Measurements from ENCODE around the gene CR2.
"Not testable (repeated sequence)": the region's sequence is repeated elsewhere in the genome, so short reads cannot be mapped to it uniquely, and the experiment has no call there.

CR2 gene

GRCh38 chr1:207428783-207429182 is 25.3 kb upstream of the CR2 start:
- H3K27ac ChIP-seq: no peak overlapping the region
- TF ChIP-seq ZFX (IDR thresholded peaks at IDR 0.05; ENCODE audit: borderline replicate concordance): no peak
- TF ChIP-seq, protein P1, sequence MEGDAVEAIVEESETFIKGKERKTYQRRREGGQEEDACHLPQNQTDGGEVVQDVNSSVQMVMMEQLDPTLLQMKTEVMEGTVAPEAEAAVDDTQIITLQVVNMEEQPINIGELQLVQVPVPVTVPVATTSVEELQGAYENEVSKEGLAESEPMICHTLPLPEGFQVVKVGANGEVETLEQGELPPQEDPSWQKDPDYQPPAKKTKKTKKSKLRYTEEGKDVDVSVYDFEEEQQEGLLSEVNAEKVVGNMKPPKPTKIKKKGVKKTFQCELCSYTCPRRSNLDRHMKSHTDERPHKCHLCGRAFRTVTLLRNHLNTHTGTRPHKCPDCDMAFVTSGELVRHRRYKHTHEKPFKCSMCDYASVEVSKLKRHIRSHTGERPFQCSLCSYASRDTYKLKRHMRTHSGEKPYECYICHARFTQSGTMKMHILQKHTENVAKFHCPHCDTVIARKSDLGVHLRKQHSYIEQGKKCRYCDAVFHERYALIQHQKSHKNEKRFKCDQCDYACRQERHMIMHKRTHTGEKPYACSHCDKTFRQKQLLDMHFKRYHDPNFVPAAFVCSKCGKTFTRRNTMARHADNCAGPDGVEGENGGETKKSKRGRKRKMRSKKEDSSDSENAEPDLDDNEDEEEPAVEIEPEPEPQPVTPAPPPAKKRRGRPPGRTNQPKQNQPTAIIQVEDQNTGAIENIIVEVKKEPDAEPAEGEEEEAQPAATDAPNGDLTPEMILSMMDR (IDR thresholded peaks at IDR 0.05): no peak

- no peak overlapping the region for H3K27ac ChIP-seq
- no peak for TF ChIP-seq ZFX (IDR thresholded peaks at IDR 0.05; ENCODE audit: borderline replicate concordance)
- TF ChIP-seq, protein P1 (IDR thresholded peaks at IDR 0.05): no peak
Measured at GRCh38 chr1:207429963-207430362, 24.2 kb upstream of the CR2 start.

- TF ChIP-seq ZFX (IDR thresholded peaks at IDR 0.05; ENCODE audit: borderline replicate concordance): no peak
- TF ChIP-seq, protein P1 (IDR thresholded peaks at IDR 0.05): no peak
- H3K27ac ChIP-seq: no peak overlapping the region
Measured at GRCh38 chr1:207430602-207431001, 23.5 kb upstream of the CR2 start.

- TF ChIP-seq, protein P1 (IDR thresholded peaks at IDR 0.05): no peak
- no peak for TF ChIP-seq ZFX (IDR thresholded peaks at IDR 0.05; ENCODE audit: borderline replicate concordance)
- H3K27ac ChIP-seq: no peak overlapping the region
Measured at GRCh38 chr1:207431508-207431907, 22.6 kb upstream of the CR2 start.

GRCh38 chr1:207433435-207433834 is 20.7 kb upstream of the CR2 start:
- no peak overlapping the region for H3K27ac ChIP-seq
- TF ChIP-seq, protein P1 (IDR thresholded peaks at IDR 0.05): no peak
- no peak for TF ChIP-seq ZFX (IDR thresholded peaks at IDR 0.05; ENCODE audit: borderline replicate concordance)

- not testable (repeated sequence) for H3K27ac ChIP-seq
Measured at GRCh38 chr1:207436746-207437145, 17.4 kb upstream of the CR2 start.

GRCh38 chr1:207440626-207441025 is 13.5 kb upstream of the CR2 start:
- TF ChIP-seq ZFX (IDR thresholded peaks at IDR 0.05; ENCODE audit: borderline replicate concordance): no peak
- TF ChIP-seq, protein P1 (IDR thresholded peaks at IDR 0.05): no peak
- H3K27ac ChIP-seq: no peak overlapping the region

DNA sequence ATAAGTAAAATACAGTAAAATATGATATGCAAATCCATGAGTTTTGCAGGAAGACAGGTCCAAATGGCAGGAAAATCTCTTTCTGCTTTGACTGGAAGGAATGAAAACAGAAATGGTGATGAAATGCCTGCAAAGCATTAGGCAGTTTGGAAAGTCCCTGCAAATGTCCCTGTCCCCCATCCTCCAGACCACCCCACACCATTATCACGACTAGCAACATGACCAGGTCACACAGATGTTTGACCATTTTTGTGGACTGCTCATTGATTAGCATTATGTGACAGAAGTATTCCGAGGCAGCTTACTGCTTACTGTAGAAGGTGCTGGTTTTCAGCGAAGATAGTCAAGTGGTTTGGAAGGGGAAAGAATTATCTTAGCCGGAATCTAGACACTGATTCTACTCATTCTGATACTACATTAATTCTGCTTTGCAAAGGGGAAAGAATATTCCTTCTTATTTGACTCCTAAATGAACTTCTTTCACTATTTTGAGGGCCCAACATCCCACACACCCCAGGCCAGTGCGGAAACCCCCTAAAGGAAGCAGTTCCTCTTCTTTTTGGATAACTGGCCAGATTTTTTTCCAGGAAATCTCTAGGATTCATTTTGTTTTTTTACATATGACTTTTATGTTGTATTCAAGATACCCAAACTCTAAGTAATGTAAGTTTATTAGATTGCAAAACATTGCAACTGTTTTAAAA is 9.5 kb upstream of the CR2 start:
- TF ChIP-seq ZFX (IDR thresholded peaks at IDR 0.05; ENCODE audit: borderline replicate concordance): no peak
- TF ChIP-seq, protein P1 (IDR thresholded peaks at IDR 0.05): no peak
- no peak overlapping the region for H3K27ac ChIP-seq
